ENCODE results near the gene VPS16. TPM values are rescaled to one million over a fixed set of nuclear protein-coding genes. Genes with fewer than 3 reads are reported as not detected.

VPS16 gene
- total and polyA plus RNA-seq, 2 of the 8 experiments (the other 6 are each of a cell fraction or from before 2014, with no cell fraction given): 23.8 to 25.9 TPM

- TF ChIP-seq CHD7 (IDR thresholded peaks at IDR 0.05; ENCODE audit: insufficient replicate concordance, low read length) (no peak), HDAC6 (IDR thresholded peaks at IDR 0.05; ENCODE audit: low read depth, low read length) (no peak), EP300 (IDR thresholded peaks at IDR 0.05; ENCODE audit: borderline replicate concordance in 1 of 2, low read depth in 2 of 2, low read length in 2 of 2) (no peak), CBX8 (IDR thresholded peaks at IDR 0.05; ENCODE audit: borderline replicate concordance, low read depth, low read length) (no peak), SP1 (IDR thresholded peaks at IDR 0.05; ENCODE audit: low read depth, low read length) (no peak), RNF2 (IDR thresholded peaks at IDR 0.05; ENCODE audit: borderline replicate concordance, low read depth, low read length, missing control alignments, poor library complexity, severe bottlenecking) (no peak), MAX (IDR thresholded peaks at IDR 0.05) (no peak), HDAC2 (IDR thresholded peaks at IDR 0.05; ENCODE audit: borderline replicate concordance in 1 of 2, low read depth in 2 of 2, low read length in 2 of 2) (no peak), CREB1 (IDR thresholded peaks at IDR 0.05) (no peak)
Measured at GRCh38 chr20:2801286-2801728, 39.2 kb upstream of the VPS16 start (continued).
